ENCODE results near the gene SLC15A4.

DNA sequence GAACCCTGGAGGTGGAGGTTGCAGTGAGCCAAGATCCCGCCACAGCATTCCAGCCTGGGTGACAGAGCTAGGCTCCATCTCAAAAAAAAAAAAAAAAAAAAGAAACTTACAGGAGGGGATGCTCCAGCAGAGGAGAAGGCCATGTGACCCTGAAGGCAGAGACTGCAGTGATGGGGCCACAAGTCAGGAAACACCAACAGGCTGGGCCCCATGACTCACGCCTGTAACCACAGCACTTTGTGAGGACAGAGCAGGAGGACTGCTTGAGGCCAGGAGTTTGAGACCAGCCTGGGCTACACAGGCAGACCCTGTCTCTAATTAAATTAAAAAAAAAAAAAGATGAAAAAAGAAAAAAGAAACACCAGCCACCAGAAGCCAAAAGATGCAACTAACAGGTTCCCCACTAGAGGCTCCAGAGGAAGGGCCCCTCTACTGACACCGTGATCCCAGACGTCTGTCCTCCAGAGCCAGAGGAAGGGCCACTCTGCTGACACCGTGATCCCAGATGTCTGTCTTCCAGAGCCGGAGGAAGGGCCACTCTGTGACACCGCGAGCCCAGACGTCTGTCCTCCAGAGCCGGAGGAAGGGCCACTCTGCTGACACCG is 20.4 kb upstream of the SLC15A4 start:
- TF ChIP-seq CEBPB (IDR thresholded peaks at IDR 0.05; ENCODE audit: borderline replicate concordance, low read depth, low read length) (no peak), TAF15 (IDR thresholded peaks at IDR 0.05; ENCODE audit: low read depth, low read length, poor library complexity, severe bottlenecking) (no peak), CHD4 (IDR thresholded peaks at IDR 0.05; ENCODE audit: borderline replicate concordance, low read length) (no peak)
